HG03432 (cell line): ENCODE measurements around the gene MRM2.
A peak's percentile ranks its signal among the peaks of the same experiment; 100 is the strongest.

ENCODE experiments used
- ATAC-seq: cut with Tn5 transposase; IDR thresholded peaks from one replicate; pipeline ENCODE4 v1.9.1; 2021; ENCODE audit warnings: mild to moderate bottlenecking, moderate library complexity; ENCODE audit not compliant: unreplicated experiment

The MRM2 gene

DNA sequence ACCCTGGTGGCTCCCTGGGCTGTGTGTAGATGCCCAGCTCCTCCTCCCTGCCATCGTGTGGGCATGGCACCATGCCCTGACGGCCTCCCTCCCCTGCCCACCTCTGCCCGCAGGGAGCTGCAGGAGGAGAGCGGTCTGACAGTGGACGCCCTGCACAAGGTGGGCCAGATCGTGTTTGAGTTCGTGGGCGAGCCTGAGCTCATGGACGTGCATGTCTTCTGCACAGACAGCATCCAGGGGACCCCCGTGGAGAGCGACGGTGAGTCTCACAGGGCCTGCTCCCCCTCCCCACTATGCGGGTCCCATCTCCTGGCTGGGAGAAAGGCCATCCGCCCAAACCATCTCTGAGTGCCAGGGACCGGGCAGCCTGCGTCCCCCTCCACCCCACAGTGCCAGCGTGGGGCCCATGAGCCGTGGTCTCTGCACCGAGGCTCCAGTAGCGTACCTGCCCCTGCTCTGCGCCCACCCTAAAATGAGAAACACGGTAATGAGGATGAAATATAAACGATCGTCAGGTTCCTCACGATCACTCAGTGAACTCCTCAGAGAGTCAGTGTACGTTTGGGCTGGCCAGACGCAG is 7.8 kb upstream of the MRM2 start:
- no peak for ATAC-seq

DNA sequence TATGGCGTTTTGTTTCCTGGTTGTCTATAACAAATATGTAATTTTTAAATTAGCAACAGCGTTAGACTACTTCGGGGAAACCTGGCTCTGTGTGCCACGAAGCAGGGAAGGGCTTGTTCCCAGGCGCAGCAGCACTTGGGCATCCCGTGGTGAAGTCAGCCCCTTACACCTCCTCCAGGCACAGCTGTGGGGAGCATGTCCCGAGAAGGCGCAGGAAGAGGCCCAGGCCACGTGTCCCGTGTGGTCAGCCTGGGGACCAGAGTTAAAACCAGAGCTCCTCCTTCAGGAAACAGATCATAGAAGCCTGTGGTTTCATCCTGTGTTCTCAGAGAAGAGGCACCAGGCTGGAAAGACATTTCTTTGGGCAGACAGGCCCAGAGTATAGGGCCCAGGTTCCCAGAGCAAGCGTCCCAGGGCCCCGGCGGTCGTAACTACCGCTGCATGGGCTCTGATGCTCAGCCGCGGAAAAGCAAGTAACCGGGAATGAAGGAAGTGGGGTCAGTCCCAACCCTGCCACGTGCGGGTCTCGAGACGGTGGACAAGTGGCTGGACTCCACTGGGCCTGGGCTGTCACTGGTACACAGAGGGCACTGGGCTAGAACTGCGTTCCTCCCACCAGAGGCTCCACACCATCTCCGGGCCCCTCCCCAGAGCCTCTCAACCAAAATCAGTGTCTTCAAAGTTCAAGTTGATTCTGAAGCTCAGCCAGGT is 7.1 kb upstream of the MRM2 start:
- peak; percentile 40 for ATAC-seq

DNA sequence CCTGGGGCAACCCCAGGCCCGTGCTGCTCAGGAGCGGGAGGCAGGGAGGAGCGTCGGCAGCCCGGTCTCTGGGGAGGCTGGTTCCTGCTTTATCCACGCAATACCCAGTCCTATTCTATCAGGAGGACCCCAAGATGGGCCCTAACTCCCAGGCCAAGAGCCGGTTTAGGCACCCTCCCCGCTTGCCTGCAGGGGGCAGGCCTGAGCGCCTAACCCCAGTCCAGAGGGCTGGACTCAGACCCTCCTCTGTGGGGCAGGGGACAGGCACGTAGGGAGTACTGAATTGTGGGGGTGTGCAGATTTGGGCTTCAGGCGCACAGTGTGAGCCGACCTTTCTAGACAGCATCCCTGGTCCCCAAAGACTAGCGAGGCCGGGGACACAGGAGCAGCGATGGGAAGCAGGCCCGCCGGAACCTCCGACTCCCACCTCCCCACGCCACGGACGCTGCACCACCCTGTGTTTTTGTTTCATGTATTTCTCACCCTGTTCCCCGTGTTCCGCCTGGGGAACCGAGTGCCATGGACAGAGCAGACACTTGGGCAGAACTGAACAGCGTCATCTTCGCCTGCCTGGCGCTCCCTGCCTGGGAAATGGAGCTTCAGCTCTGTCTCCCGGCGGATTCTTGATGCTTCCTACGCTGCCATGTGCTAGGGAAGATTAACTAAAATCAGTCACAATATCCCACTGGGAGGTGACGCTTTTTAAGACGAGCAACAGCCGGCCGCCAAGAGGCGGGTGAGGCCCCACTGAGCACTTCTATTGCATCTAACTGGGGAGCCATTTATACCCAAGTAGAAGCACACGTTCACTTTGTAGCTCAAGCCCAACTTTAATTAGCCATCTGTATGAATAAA is 5.4 kb upstream of the MRM2 start:
- no peak for ATAC-seq

DNA sequence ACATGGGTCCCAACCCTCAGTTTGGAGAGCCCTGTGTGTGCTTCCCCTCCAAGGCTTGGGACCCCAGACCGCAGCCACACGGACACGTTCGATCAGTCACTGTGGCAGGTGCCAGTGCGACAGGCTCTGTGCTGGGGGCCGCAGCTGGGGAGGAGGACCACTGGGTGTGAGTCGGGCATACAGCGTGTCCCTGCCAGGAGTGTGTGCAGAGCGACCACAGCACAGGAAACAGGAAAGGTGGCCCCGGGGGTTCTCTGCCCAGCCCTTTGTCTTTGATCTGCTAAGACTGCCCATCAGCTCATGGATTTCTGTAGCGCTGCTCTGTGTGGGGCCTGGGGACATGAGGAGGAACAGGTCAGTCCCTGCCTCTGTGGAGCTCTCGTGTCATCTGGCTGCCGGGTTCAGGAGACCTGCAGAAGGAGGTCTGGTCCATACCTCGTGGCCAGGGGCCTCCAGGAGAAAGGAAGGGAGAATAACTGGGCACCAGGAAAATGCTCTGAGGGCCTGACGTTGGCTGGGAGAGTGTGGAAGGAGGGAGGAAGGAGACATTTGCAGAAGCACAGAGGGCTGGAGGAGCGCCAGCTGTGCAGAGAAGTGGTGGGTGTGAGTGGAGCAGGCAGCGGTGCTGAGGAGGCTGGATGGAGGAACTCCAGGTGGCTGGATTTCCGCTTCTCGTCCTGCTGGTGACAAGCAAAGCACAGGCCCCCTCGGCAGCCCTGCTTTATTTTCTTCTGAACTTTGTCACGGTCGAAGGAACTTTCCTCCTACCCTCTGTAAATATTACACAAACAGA is 4.1 kb upstream of the MRM2 start:
- ATAC-seq, result no peak

DNA sequence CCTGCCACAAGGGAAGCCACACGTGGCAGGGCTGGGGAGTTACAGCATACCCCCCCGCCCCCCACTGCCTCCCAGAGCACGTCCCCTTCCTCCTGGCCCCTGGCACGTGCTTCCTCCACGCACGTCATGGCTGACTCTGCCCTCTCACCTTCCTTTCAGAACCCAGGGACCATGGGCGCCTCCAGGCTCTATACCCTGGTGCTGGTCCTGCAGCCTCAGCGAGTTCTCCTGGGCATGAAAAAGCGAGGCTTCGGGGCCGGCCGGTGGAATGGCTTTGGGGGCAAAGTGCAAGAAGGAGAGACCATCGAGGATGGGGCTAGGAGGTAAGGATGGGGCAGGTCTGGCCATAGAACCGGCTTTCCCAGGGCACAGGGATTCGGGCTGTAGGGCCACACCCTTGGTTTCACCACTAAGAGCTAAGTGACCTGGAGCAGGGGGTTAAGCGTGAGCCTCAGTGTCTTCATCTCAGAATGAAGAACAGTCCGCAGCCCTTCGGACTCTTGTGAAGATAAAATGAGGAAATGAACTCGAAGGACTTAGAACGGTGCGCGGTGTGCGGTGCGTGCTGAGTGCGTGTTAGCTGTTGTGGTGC is 2.5 kb upstream of the MRM2 start:
- ATAC-seq, result no peak

DNA sequence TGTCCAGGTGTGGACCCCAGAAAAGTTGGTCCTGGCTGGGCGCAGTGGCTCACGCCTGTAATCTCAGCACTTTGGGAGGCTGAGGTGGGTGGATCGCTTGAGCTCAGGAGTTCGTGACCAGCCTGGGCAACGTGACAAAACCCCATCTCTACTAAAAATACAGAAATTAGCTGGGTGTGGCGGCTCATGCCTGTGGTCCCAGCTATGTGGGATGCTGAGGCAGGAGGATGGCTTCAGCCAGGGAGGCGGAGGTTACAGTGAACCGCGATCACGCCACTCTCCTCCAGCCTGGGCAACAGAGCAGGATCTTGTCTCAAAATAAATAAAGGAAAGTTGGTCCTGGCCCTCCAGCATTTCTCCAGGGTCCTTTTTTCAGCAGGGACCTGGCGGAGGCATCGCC is 1.5 kb upstream of the MRM2 start:
- ATAC-seq, result no peak

DNA sequence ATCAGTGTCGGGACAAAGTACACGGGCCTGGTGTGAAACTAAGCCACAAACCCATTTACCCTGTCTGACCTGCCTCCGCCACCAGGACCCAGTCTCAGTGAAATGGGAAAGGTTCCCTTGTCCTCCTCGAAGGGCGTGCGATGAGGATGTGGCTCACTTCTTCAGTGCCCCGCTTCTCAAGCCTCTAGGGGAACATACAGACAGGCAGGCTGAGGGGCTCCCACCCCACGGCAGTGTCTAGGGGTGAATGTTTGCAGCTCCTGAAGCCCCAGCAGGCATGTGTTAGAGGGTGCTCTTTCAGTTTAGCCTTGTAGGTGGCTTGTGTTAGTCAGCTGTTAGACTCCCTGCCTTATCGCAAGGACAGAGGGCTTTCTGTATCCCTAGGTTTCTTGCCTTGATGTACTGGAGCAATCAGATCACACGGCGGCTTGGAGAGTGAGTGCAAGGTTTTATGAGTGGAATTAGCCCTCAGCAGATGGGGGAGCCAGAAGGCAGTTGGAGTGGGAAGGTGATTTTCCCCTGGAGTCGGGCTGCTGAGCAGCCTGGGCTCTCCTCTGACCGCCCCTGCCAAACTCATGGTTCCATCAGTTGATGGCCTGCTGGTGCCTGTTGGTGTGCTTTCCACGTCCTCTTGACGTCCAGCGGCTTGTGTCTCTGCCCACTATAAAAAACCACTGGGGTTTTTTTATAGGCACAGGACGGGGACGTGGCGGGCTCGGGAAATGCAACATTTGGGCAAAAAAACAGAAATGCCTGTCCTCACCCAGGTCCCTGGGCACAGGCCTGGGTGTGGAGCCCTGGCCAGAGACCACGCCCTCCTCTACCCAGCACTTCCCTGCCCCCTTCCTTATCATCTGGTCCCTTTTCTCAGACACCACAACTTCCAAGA is 780 bp upstream of the MRM2 start:
- ATAC-seq, result peak; percentile 13

DNA sequence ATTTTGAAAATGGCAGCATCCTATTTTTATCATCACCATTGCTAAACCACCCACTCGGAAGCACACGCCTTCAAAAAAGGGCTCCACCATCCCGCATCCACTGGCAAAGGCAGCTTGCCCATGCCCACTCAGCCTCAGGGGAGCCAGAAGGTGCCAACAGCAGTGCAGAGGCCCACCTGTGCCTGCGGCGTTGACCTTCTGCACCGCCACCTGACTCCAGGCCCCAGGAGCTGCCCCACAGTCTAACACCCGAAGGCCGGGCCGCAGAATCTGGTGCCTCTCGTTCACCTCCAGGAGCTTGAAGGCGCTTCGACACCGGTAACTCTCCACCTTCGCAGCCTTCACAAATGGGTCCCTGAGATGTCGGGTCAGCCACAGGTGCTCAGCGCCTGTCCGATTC is 2.8 kb downstream of the MRM2 start:
- ATAC-seq, result no peak

DNA sequence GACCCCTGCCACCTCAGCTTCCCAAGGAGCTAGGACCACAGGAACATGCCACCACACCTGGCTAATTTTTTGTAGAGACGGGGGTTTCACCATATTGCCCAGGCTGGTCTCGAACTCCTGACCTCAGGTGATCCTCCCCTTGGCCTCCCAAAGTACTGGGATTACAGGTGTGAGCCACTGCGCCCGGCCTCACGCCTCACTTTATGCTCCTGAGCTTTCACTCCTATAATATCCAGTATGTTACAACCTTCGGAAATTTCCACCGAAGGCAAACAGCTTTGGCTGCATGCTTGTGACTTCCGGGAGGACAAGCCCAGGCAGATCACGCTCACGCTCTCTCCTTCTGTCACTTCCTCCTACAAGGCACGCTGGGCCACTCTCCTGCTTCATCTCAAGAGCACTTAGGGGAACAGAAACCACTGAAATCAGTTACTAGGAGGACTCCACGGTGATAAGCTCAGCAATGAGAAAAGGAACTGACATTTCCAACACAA is 4.8 kb downstream of the MRM2 start:
- ATAC-seq, result peak; percentile 57

DNA sequence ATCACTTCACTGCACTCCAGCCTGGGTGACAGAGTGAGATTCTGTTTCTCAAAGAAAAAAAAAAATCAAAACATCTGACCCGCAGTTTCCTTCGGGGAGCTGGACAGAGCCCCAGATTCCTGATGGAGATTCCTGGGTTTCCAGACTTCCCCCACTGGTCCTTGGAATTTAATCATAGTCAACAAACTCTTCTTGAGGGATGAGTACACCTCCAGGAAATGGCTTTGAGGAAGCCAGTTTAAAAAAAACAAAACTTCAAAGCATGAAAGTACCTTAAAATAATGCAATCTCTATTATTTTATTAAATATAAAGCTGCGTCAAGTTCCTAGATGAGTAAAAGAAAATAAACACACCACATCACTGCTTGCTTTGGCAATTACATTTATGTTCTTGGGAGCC is 8.1 kb downstream of the MRM2 start:
- no peak for ATAC-seq

DNA sequence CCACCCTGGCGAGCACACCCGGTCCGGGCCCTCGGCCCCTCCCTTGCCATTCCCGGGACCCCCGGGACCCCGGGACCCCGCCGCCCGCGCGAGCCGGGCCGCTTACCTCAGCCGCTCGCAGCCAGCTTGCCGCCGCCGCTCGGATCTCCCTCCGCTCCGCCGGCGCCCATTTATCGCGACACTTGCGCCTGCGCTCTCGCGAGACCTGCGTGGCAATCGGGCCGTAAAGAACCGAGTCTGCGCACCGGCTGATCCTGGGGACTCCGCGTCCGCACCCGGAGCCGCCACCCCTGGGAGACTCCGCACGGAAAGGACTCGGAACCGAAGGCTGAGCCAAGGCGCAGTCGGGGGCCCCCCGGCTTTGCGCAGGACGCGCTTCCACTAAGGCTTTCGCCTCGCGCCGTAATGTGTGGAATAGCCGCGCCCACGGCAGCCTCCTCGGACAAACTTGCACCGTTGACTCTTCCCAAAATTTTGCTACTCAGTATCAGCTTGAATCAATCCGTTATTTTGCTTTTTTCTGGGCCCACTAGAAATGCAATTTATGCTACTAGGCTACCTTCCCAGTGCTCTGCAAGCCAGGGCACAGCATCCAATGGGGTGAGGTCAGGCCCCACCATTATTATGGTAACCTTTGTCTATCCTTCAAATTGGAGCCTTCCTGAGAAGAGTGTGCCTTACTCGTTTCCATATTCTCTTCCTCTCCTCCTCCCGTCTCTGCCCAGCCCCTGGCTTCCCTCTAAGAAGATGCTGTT is 9.1 kb downstream of the MRM2 start, which contains the start of gene MAD1L1:
MAD1L1 (minus strand) TSS at position 180 of the 755 bp plus-strand sequence. CDS start 2,812 bp downstream, outside the sequence.
- ATAC-seq, result peak; percentile 80

DNA sequence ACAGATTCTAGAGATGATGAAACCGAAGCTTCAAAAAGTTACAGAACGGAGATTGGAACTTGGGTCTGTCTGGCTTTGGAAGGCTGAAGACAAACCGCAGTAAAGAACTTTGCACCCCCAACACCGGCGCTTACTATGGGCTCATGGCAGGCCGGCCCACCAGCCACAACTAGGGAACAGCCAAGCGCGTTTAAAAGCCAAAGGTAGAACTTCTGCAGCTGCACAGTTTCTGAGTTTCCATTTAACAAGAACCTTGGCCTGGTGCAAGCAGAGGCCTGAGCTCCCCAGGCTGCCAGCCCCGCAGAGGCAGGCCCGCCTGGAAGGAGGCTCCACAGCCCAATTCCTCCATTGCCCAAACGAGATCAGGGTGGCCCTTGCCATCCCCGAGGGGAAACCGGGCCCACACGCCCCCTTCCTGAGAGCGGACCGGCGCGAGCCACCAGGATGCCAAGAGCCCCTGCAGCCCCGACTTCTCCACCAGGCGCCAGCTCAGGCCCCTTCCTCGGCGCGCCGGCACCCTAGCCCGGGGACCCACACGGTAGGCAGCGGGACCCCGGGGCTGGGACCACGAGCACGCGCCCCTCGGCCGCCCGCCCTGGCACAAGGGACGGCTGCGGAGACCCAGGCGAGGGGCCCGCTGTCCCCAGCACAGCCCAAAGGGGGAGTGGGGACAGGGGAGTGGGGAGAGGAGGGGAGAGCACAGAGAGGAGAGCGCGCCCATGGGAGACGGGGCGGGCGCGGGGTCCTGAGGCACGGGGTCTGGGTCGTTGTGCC is 9.8 kb downstream of the MRM2 start:
- peak; percentile 37 for ATAC-seq

DNA sequence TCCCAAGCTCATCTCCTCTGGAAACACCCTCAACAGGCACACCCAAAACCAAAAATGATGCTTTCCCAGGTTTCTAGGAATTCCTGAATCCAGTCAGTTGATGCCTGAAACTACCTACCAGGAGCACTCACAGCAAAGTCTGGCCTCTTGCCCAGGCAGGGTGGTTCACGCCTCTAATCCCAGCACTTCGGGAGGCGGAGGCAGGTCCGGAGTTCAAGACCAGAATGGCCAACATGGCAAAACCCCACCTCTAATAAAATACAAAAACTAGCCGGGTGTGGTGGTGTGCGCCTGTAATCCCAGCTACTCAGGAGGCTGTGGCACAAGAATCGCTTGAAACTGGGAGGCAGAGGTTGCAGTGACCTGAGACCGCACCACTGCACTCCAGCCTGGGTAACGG is 11.1 kb downstream of the MRM2 start:
- no peak for ATAC-seq

DNA sequence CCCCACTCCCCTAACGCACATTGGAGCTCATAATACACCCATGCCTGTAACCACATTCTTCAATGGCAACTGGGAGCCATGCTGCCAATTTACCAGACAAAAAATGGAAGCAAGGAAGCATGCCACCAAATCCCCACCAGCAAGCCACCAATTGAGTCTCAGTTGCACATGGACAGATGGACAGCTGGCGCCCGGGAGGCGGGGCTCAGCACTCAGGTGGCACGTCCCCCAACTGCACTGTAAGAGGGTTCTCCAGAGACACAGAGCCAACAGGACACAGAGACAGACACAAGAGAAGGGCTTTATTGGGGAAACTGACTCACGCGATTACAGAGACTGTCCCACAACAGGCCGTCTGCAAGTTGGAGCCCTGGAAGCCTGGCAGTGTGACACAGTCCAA is 11.8 kb downstream of the MRM2 start:
- ATAC-seq, result no peak

DNA sequence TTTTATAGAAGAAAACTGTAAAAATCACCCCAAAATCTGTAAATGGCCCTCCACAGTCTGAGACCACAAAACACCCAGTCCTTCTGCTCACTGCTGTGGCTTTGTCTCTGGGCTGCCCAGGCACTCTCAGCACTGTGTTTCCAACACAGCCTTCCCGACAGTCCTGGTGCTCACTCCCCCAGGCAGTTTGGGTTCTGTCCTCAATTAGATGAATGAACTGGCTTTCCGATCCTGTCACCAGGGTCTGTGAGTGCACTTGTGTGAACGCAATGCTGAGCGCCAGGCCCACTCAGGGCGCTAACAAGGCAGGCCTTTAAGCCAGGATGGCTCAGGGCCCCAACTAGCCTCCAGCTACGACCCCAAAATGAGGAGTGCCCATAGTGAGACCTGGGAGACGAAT is 12.5 kb downstream of the MRM2 start:
- no peak for ATAC-seq

DNA sequence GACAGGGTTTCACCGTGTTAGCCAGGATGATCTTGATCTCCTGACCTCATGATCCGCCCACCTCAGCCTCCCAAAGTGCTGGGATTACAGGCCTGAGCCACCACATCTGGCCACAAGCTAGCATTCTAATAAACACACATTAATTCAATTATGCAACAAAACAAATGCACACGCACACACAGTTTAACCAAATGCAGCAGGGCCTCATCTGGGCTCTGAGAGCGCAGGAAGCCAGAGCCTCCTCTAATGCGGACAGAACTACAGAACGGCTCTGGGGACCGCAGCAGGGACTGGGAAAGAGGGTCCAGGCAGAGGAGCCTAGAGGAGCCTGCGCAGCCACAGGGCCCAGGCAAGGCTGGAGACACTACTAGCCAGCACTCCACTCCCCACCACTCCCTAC is 13.1 kb downstream of the MRM2 start:
- ATAC-seq, result no peak

DNA sequence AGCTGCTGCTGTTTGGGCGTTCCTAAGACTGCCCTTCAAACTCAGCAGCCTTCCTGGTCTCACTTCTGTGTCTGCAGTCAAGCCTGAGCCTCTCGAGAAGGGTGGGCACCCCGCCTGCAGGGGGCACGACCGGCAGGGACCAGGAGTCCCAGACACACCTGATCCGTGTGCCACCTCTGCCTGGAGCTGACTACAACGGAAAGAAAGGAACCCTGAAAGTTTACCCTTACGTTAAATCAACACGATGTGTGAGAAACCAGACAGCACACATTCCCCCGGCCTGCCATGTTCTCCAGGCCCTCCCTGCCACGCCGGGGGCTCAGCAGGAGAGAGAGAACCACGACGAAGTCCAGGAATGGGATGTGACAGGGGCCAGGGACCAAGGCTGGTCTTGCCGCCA is 14.3 kb downstream of the MRM2 start:
- no peak for ATAC-seq

DNA sequence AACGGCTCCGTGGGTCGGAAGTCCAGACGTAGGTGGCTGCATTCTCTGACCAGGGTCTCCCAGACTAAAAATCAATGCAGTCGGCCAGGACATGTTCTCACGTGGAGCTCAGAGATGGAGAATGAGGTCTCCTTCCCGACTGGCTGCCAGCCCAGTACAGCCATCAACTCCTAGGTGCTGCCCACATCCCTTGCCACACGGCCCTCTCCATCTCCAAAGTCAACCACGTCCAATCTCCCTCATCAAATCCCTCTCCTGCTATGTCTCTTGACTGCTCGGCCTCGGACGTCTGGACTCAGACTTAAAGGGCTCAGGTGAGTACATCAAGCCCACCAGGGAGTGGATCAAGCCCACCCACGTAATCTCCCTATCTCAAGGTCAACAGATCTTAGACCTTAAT is 16.2 kb downstream of the MRM2 start:
- ATAC-seq, result no peak
